GM19238 (cell line): ENCODE data around the gene NABP2.
"Not testable (repeated sequence)": the region's sequence is repeated elsewhere in the genome, so short reads cannot be mapped to it uniquely, and the experiment has no call there.

Experiments
- DNase-seq: peaks from one replicate; pipeline ENCODE4 v3.0.0; 2011; ENCODE audit warnings: low spot score; ENCODE audit not compliant: insufficient read length

The NABP2 gene

DNA sequence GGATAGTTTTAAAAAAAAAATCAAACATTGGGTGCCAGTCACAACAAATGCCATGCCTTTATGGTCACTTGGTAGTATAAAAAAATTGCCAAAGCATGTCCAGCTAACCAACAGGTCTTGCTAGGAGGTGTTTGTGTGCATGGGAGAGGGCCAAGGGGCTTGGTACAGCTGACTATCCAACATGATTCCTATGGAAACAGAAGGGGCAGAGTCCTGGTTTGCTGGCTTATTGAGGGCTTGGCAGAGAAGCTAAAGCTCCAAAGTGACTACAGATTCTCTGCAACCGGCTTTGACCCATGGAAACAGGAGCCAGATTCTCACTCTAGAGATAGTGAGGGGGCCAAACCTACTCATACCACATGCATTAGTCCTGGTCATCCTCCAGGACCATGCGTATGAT, 48.3 kb downstream of the NABP2 start:
- not testable (repeated sequence) for DNase-seq

DNA sequence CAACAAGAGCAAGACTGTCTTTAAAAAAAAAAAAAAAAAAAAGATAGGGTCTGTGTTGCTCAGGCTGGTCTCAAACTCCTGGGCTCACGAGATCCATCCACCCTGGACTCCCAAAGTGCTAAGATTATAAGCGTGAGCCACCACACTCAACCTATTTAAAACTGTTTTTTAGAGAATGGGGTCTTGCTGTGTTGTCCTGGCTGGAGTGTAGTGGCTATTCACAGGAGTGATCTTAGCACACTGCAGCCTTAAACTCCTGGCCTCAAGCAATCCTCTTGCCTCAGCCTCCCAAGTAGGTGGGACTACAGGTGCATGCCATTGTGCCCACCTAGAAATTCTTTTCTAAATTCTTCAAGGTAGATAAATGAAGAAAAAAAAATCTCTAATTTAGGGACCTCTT, 50.2 kb downstream of the NABP2 start:
- DNase-seq: no peak

DNA sequence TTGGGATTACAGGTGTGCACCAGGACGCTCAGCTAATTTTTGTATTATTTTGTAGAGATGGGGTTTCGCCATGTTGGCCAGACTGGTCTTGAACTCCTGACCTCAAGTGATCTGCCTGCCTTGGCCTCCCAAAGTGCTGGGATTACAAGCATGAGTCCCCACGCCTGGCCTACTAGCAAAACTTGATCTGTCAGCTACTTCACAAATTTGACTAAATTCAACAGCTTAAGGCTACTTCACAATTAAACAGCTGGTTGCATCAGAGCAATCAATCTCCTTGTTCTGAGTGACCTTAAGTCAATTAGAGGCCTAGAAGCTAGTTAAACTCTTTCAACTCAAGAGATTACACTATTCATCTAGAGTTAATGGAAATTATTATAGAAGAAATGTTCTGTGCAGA, 54.8 kb downstream of the NABP2 start:
- no peak for DNase-seq
